GM12864 (cell line): Measurements from ENCODE around the gene LRRC4B.

Experiments
- DNase-seq: peaks from one replicate; pipeline ENCODE4 v3.0.0-alpha.2; 2011; ENCODE audit warnings: low read depth
- H3K4me3 ChIP-seq: 2 replicates; pipeline ENCODE4 v1.5.1; 2011; ENCODE audit warnings: mild to moderate bottlenecking, low read depth, low read length, control low read depth
- TF ChIP-seq, protein P1 (sequence below): IDR thresholded peaks from 2 replicates; pipeline ENCODE4 v1.5.1; 2011; ENCODE audit warnings: low read depth, mild to moderate bottlenecking, moderate library complexity, low read length, control low read depth, inconsistent platforms; ENCODE audit errors: missing control alignments

Gene LRRC4B

DNA sequence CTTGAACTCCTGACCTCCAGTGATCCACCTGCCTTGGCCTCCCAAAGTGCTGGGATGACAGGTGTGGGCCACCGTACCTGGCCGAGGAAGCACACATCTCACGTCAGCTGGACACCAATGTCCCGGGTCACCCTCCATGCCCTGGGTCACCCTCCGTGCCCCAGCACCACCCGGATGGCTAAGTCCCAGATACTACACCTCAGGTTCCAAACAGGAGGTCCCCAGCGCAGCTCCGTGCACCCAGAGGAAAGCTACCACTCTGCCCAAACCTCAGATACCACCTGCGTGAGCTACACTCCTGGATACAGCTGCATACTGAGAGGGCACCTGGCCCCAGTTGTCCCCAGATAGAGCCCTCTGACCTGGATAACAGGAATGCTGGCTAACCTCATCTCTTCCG, 14.0 kb downstream of the LRRC4B start:
- no peak overlapping the region for H3K4me3 ChIP-seq
- TF ChIP-seq, protein P1, sequence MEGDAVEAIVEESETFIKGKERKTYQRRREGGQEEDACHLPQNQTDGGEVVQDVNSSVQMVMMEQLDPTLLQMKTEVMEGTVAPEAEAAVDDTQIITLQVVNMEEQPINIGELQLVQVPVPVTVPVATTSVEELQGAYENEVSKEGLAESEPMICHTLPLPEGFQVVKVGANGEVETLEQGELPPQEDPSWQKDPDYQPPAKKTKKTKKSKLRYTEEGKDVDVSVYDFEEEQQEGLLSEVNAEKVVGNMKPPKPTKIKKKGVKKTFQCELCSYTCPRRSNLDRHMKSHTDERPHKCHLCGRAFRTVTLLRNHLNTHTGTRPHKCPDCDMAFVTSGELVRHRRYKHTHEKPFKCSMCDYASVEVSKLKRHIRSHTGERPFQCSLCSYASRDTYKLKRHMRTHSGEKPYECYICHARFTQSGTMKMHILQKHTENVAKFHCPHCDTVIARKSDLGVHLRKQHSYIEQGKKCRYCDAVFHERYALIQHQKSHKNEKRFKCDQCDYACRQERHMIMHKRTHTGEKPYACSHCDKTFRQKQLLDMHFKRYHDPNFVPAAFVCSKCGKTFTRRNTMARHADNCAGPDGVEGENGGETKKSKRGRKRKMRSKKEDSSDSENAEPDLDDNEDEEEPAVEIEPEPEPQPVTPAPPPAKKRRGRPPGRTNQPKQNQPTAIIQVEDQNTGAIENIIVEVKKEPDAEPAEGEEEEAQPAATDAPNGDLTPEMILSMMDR: no peak
- DNase-seq: no peak

DNA sequence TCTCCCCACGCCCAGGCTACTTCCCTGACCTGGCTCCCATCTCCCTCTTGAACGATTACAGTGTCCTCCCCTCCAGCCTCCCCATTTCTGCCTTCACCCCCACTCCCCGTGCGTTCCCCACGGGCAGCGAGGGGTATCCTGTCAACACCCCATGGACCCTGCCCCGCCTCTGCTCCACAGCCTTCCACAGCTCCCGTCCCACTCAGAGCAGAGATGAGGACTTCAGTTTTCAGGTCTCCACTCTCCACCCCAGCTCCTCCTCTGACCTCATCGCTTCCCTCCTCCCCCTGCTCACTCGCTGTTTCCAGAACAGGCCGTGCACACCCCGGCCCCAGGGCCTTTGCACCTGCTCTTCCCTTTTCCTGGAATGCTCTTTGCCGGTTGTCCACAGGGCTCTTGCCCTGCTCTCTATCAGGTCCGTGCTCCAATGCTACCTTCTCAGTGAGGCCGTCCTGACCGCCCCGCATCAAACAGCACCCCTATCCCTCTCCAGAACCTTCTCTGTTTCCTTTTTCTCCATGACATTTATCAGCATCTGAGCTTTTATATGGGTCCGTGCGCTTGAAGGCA, 15.0 kb downstream of the LRRC4B start:
- TF ChIP-seq, protein P1: no peak
- H3K4me3 ChIP-seq: no peak overlapping the region
- no peak for DNase-seq

DNA sequence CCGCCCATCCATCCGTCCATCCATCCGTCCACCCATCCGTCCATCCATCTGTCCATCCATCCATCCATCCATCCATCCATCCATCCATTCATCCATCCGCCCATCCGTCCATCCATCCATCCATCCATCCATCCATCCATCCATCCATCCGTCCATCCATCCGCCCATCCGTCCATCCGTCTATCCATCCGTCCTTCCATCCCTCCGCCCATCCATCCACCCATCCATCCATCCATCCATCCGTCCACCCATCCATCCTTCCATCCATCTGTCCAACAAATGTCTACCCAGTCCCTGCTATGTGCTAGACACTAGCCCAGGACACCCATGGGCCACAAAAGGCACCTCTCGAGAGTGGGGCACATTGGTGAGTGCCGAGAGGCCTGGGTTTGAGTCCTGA, 15.7 kb downstream of the LRRC4B start:
- TF ChIP-seq, protein P1: no peak
- no peak for DNase-seq

DNA sequence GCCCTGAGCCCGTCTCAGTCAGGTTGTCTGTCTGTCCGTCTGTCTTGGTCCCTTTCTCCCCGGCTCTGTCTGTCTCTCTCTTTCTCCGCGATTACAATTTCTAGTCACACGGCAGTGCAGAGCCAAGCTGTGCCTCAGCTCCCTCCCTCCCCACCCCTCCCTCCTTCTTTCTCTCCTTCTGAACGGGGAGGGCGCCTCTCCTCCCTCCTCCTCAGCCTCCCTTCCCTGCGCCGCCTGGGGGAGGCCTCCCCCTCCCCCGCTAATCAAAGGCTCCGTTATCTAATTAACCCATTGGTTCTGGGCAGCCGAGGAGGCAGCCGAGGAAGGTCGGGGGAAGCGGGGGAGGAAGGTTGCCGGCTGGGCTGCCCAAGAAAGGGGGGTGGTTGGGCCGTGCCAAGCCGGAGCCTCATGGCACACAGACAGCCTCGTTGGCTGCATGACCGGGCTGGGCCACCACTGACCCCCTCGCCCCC, 16.5 kb downstream of the LRRC4B start:
- H3K4me3 ChIP-seq: no peak overlapping the region
- DNase-seq: no peak
- TF ChIP-seq, protein P1: no peak

More for the DNA sequence above, 15.7 kb downstream of the LRRC4B start:
- H3K4me3 ChIP-seq: no peak overlapping the region

DNA sequence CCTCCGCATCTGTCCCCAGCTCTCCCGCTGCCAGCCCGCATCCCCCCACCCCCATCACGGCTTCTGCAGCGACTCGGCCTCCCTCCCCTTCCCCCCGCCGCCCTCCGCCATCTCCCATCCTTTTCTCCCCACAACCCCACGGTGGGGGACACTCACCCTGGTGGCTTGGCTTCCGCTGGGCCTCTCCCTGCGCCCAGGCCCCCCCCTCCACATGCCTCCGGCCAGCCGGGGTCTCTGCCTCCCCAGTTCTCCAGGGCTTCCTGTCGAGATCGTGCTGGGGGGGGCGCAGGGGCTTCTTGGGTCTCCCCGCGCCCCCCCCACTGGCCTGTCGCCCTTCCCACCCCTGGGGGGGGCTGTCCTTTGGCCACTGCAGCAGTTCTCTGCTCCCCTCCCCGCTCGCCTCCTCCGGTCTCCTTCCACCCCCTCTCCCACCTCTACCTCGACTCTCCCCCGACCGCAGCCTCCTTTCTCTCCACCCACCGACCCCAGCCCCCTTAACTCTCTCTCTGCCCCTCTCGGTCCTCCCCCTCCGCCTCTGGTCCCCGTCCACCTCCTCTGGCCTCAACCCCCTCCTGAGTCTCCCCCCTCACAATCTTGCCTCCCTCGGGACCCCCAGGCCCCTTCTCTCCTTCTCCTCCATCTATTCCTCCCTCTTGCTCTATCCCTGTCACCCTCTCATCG, 17.1 kb downstream of the LRRC4B start:
- no peak for DNase-seq
- no peak overlapping the region for H3K4me3 ChIP-seq
- TF ChIP-seq, protein P1: no peak

DNA sequence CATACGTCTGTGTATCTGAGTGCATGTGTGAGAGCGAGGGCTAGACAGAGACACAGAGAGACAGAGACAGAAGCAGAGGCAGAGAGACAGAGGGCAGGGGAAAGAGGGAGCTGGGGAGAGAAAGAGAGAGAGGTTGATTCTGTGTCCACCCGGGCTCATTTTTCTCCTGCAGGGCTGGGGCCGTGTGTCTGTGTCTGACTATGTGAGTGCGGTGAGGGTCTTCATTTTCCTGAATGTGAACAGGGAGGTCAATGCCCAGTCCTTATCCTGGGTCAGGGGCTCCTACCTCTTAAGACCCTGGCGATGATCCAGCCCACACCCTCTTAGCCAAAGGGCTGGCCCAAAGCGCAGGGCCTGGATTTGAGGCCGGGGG, 17.7 kb downstream of the LRRC4B start:
- TF ChIP-seq, protein P1: no peak
- DNase-seq: no peak
- H3K4me3 ChIP-seq: no peak overlapping the region
